Loucy (cell line): ENCODE data around the gene TNNT2.

Experiments used
- H2AFZ ChIP-seq: fragments of 200-600 bp; sonication (generic); 2 replicates; pipeline ENCODE4 v1.6.0; 2016; ENCODE audit warnings: antibody characterized with exemption, mild to moderate bottlenecking, low read length, moderate library complexity
- H3F3A ChIP-seq: fragments of 200-600 bp; 2 replicates; pipeline ENCODE4 v1.6.0; 2016; ENCODE audit warnings: antibody characterized with exemption, low read depth, mild to moderate bottlenecking
- H3K27me3 ChIP-seq: fragments of 200-600 bp; sonication (generic); 2 replicates; pipeline ENCODE4 v1.6.1; 2014; ENCODE audit warnings: low read length, mild to moderate bottlenecking; ENCODE audit not compliant: insufficient read depth, poor library complexity, severe bottlenecking
- H3K36me3 ChIP-seq: fragments of 200-600 bp; sonication (generic); 2 replicates; pipeline ENCODE4 v1.6.1; 2016; ENCODE audit warnings: low read length; ENCODE audit not compliant: insufficient read depth
- H3K4me1 ChIP-seq: fragments of 200-600 bp; sonication (generic); 2 replicates; pipeline ENCODE4 v1.5.1; 2014; ENCODE audit warnings: low read length, mild to moderate bottlenecking; ENCODE audit not compliant: insufficient read depth, poor library complexity, severe bottlenecking
- H3K4me2 ChIP-seq: fragments of 200-600 bp; sonication (generic); 2 replicates; pipeline ENCODE4 v1.6.0; 2014; ENCODE audit warnings: antibody characterized with exemption, low read length, low read depth, mild to moderate bottlenecking; ENCODE audit not compliant: poor library complexity, severe bottlenecking
- H3K4me3 ChIP-seq: fragments of 200-600 bp; sonication (generic); 2 replicates; pipeline ENCODE4 v1.5.1; 2014; ENCODE audit warnings: low read length, mild to moderate bottlenecking, mixed read lengths; ENCODE audit not compliant: poor library complexity, severe bottlenecking
- H3K79me2 ChIP-seq: fragments of 200-600 bp; sonication (generic); 2 replicates; pipeline ENCODE4 v1.6.1; 2014; ENCODE audit warnings: low read length; ENCODE audit not compliant: insufficient read depth
- H3K9ac ChIP-seq: fragments of 200-600 bp; sonication (generic); 2 replicates; pipeline ENCODE4 v1.6.0; 2014; ENCODE audit warnings: mild to moderate bottlenecking, low read depth, low read length, moderate library complexity; ENCODE audit not compliant: poor library complexity, severe bottlenecking
- H3K9me2 ChIP-seq: fragments of 200-600 bp; sonication (generic); replicated peaks from 2 replicates; pipeline ENCODE4 v1.6.1; 2016; ENCODE audit warnings: low read depth, low read length, mixed read lengths
- H3K9me3 ChIP-seq: fragments of 200-600 bp; sonication (generic); 2 replicates; pipeline ENCODE4 v1.6.1; 2014; ENCODE audit warnings: mild to moderate bottlenecking, antibody characterized with exemption, low read length, low read depth; ENCODE audit not compliant: insufficient read depth
- H4K20me1 ChIP-seq: fragments of 200-600 bp; sonication (generic); 2 replicates; pipeline ENCODE4 v1.6.0; 2014; ENCODE audit warnings: antibody characterized with exemption, low read length, mild to moderate bottlenecking; ENCODE audit not compliant: insufficient read depth, poor library complexity, severe bottlenecking
- EZH2phosphoT487 ChIP-seq: fragments of 200-600 bp; IDR thresholded peaks from 2 replicates; pipeline ENCODE4 v1.6.1; 2018; ENCODE audit warnings: antibody characterized with exemption, mild to moderate bottlenecking, moderate library complexity, borderline replicate concordance
- TF ChIP-seq, protein P1 (sequence below): fragments of 200-600 bp; sonication (generic); conservative IDR thresholded peaks from 2 replicates; pipeline ENCODE4 v1.5.1; 2014; ENCODE audit warnings: mild to moderate bottlenecking, antibody characterized with exemption, low read length

The TNNT2 gene

GRCh38 chr1:201356701-201357100, 20.8 kb downstream of the TNNT2 start:
- Histone ChIP-seq H3K9me3 (no peaks in the 10 kb centered on the region), H3K9me2 (no peaks in the 10 kb centered on the region), H3K4me3 (no peak overlapping the region), H3F3A (no peaks in the 10 kb centered on the region), H3K4me2 (no peak overlapping the region), H2AFZ (no peak overlapping the region), H3K4me1 (no peaks in the 10 kb centered on the region), H4K20me1 (no peaks in the 10 kb centered on the region), H3K79me2 (no peaks in the 10 kb centered on the region), H3K27me3 (no peaks in the 10 kb centered on the region), H3K36me3 (no peaks in the 10 kb centered on the region), H3K9ac (no peak overlapping the region)
- no peak for TF ChIP-seq EZH2phosphoT487
- TF ChIP-seq, protein P1, sequence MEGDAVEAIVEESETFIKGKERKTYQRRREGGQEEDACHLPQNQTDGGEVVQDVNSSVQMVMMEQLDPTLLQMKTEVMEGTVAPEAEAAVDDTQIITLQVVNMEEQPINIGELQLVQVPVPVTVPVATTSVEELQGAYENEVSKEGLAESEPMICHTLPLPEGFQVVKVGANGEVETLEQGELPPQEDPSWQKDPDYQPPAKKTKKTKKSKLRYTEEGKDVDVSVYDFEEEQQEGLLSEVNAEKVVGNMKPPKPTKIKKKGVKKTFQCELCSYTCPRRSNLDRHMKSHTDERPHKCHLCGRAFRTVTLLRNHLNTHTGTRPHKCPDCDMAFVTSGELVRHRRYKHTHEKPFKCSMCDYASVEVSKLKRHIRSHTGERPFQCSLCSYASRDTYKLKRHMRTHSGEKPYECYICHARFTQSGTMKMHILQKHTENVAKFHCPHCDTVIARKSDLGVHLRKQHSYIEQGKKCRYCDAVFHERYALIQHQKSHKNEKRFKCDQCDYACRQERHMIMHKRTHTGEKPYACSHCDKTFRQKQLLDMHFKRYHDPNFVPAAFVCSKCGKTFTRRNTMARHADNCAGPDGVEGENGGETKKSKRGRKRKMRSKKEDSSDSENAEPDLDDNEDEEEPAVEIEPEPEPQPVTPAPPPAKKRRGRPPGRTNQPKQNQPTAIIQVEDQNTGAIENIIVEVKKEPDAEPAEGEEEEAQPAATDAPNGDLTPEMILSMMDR, result no peak

GRCh38 chr1:201356236-201356635, 21.2 kb downstream of the TNNT2 start:
- Histone ChIP-seq H3K36me3 (no peaks in the 10 kb centered on the region), H4K20me1 (no peaks in the 10 kb centered on the region), H3K4me1 (no peaks in the 10 kb centered on the region), H3F3A (no peaks in the 10 kb centered on the region), H3K9ac (no peak overlapping the region), H2AFZ (no peak overlapping the region), H3K27me3 (no peaks in the 10 kb centered on the region), H3K4me2 (no peak overlapping the region), H3K9me3 (no peaks in the 10 kb centered on the region), H3K4me3 (no peak overlapping the region), H3K9me2 (no peaks in the 10 kb centered on the region), H3K79me2 (no peaks in the 10 kb centered on the region)
- no peak for TF ChIP-seq EZH2phosphoT487
- TF ChIP-seq, protein P1, result no peak

GRCh38 chr1:201355471-201355870, 22.0 kb downstream of the TNNT2 start:
- Histone ChIP-seq H3K4me1 (no peaks in the 10 kb centered on the region), H2AFZ (no peak overlapping the region), H3K9me3 (no peaks in the 10 kb centered on the region), H3K36me3 (no peaks in the 10 kb centered on the region), H3K27me3 (no peaks in the 10 kb centered on the region), H3K79me2 (no peaks in the 10 kb centered on the region), H3F3A (no peaks in the 10 kb centered on the region), H4K20me1 (no peaks in the 10 kb centered on the region), H3K4me2 (no peak overlapping the region), H3K4me3 (no peak overlapping the region), H3K9ac (no peak overlapping the region), H3K9me2 (no peaks in the 10 kb centered on the region)
- TF ChIP-seq, protein P1, result no peak
- TF ChIP-seq EZH2phosphoT487, result no peak
